Activated CD8-positive, alpha-beta memory T cell treated with anti-CD3 and anti-CD28 coated beads, Interleukin-2, amount 50 U/mL, for 48 hours (primary cell): ENCODE measurements around the gene HOXD11.

Experiments used
- DNase-seq: peaks from one replicate; pipeline ENCODE4 v3.0.0-alpha.2; 2020

HOXD11 gene

GRCh38 chr2:176081837-176082524 lies 25.1 kb upstream of the HOXD11 start:
- DNase-seq: peak; percentile 56

- no peak for DNase-seq
Observed at GRCh38 chr2:176082525-176082823, 24.6 kb upstream of the HOXD11 start.

GRCh38 chr2:176082824-176083751 lies 24.0 kb upstream of the HOXD11 start:
- DNase-seq: no peak

- DNase-seq: no peak
Observed at GRCh38 chr2:176083796-176084261, 23.3 kb upstream of the HOXD11 start, which contains the start of gene EVX2. Gene EVX2, minus strand, starts transcription at chr2:176083962. Its CDS starts 186 bp downstream, at chr2:176083776.

DNA sequence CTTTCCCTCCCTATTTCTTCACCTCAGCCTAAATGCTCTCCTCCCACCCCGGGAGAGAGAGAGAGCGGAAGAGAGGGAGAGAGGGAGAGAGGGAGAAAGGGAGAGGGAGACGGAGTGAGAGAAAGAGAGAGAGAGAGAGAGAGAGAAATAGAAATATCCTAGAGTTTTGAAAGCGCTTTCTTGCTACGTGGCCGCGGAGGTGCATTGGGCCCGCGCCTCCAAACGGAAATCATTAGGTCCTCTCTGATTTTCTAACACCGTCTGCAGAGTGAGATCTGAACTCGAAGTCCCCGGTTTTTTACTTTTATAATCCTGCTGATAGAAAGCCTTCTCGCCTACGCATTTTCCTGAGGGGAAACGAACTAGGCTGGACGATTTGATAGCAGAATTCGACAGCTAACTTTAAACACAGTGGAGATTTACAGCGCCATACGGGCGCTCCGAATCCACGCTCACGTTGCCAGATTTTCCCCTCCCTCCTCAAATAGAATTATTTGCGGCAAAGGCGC lies 22.4 kb upstream of the HOXD11 start:
- no peak for DNase-seq

- DNase-seq: no peak
Observed at GRCh38 chr2:176085120-176085788, 21.8 kb upstream of the HOXD11 start.

GRCh38 chr2:176085861-176086771 lies 21.0 kb upstream of the HOXD11 start:
- DNase-seq: no peak

DNA sequence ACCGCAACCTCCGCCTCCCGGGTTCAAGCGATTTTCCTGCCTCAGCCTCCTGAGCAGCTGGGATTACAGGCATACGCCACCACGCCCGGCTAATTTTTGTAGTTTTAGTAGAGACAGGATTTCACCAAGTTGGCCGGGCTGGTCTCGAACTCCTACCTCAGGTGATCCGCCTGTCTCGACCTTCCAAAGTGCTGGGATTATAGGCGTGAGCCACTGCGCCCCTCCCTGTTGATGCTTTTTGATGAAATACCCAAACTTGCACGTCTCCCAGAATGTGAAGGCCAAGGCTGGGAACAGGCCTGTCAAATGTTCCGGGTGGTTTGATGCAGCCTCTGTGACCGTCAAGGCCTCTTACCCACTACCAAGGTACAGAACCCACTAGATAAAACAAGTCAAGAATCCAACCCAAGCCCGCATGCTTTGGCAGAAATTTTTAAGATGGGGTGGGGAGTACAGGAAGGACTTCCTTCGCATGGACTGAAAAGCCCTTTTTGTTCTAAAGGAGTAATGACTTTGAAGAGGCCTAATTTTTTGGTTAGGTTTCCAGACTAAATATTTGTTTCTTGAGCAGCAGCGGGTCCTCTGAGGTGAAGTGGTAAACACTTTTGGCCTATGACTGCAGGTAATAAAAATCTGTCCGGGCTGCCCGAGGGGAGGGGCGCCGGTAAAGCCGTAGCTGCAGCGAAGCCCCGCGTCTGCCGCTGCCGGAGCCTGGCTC lies 19.6 kb upstream of the HOXD11 start:
- DNase-seq: no peak

DNA sequence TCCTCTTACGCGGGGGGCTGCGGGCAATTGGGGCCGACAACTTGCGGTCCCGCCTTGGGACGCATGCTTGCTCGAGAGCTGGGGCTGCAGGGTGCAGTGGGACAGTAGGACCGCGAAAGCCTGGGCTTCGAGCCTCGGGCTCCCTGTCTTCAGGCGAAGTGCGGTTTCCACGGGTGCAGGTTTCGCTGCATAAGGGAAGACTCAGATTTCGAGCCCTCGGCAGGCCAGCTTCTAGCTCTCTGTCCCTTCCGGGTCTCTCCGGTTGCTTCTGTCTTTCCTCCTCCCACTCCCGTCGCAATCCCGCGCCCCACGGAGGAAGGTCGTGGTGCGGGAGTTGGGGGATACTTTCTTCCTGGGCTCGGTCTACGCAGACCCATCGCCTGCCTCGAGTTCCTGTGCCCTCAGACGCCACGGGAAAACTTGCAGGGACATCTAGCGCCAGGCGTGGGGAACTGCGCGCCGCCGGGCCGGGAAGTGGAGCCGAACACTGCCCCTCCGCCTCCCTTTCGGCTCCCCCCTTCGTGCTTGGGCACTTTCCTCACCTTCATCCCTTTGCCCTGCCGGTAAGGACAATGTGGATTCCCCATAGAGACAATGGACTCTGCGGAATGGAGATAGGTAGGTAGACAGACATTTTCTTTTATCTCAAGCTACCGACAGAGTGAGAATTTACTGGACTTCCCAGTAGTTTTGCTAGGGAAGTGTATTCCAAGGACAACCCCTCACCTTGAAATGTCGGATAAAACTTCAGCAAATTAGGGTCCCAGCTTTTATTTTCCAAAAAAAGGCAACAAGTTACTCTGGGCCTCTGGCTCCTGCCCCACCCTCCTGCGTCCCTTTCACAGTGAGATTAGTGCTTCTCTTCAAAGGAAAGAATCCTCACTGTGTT lies 18.8 kb upstream of the HOXD11 start:
- peak; percentile 70 for DNase-seq

- DNase-seq: no peak
Observed at GRCh38 chr2:176088937-176089842, 17.9 kb upstream of the HOXD11 start.

- no peak for DNase-seq
Observed at GRCh38 chr2:176089843-176090395, 17.2 kb upstream of the HOXD11 start.

DNA sequence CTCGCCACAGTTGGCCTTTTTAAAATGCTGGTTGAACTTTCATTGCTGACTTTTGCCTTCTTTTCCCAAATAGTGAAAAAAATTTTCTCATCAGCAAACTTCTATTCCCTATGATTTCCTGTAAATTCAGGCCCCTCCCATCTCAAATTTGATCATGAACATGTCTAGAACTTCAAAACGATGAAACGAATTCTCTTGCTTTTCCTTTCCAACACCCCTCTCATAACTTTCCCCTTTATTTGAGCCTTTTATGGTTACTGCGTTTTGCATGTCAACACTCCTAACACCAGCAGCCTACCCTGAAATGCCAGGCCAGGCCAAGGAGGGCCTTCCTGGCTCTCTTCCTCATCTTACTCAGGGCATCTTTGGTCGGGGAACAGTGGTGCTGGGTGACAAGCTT lies 16.2 kb upstream of the HOXD11 start:
- no peak for DNase-seq

DNA sequence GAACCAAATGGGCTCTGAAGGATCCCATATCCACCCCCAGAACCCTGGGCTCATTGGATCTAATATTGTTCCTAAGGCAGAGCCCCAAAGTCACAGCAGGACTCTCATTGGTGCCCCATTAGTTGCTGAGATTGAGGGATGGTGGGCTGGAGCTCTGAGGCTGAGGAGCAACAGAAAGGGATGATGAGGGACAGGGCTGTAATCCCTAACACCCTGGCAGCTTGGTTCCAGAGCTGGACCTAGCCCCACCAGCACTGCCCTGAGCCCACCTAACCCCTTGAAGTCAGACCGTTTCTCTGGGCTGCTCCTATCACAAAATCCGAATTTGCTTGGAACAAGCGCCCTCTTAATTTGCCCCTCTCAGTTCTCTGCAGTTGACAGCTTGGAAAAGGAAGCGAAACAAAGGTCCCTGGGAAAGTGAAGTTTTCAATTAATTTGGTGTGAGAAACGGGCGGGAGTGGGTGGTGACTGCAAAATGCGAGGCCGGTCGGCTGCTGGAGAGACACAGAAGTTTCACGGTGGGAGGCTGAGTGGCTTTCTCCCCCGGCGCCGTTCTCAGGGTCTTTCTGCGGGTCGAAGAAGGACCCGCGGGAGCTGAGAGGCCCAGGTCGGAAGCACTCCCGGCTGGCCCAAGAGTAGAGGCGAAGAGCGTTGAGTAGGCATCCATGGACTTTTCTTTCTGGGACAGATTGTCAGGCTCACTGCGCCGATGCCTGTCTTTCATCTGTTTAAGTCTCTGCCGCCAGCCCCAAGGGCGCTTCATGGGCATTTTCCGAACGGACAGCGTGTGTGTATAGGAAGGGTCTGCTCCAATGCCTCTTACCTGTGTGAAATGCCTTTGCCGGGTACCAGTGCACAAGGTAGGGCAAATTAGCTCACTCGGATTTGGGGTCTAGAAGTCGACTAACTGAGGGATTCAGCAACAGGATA lies 15.5 kb upstream of the HOXD11 start:
- no peak for DNase-seq

GRCh38 chr2:176092270-176093144 lies 14.6 kb upstream of the HOXD11 start, which contains the start of gene HOXD13:
Gene HOXD13, plus strand, starts transcription at chr2:176092721. Its CDS starts 170 bp downstream, at chr2:176092891.
- DNase-seq: no peak

DNA sequence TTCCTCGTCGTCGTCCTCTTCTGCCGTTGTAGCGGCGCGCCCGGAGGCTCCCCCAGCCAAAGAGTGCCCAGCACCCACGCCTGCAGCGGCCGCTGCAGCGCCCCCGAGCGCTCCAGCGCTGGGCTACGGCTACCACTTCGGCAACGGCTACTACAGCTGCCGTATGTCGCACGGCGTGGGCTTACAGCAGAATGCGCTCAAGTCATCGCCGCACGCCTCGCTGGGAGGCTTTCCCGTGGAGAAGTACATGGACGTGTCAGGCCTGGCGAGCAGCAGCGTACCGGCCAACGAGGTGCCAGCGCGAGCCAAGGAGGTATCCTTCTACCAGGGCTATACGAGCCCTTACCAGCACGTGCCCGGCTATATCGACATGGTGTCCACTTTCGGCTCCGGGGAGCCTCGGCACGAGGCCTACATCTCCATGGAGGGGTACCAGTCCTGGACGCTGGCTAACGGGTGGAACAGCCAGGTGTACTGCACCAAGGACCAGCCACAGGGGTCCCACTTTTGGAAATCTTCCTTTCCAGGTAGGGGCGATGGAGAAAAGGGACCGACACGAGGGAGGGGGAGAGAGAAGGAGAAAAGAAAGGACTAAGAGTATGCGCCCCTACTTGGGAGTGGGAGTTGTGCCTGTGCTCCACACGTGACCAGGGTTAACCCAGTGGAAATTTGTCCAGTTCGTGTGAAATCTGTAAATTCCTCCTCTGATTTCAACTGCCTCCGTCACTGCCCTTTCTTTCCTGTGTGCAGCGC lies 13.8 kb upstream of the HOXD11 start:
- peak; percentile 38 for DNase-seq

GRCh38 chr2:176093898-176094249 lies 13.2 kb upstream of the HOXD11 start:
- DNase-seq: no peak
